ENCODE results near the gene PKMYT1. TPM values are rescaled to one million over a fixed set of nuclear protein-coding genes. Genes with fewer than 3 reads are reported as not detected.
"Not testable (repeated sequence)": the region's sequence is repeated elsewhere in the genome, so short reads cannot be mapped to it uniquely, and the experiment has no call there.

The PKMYT1 gene
- total and polyA plus RNA-seq, 2 experiments from 2014 or later, result 28.1 to 30.6 TPM

DNA sequence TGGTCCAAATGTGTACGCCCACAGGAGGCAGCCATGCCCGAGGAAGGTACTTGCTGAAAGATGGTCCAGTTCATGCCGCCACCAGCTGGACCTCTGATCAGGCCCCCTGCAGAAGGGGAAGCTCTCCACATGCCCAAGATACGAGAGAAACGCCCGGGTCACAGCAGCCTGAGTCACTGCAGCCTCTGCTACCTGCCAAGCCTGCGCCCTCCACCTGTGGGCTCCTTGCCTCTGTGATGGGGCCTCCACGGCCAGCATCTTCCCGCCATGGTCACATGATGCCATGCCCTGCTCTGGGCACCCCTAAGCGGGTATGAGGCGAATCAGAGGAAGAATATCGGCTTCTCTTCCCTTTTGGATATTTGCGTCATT, 29.9 kb downstream of the PKMYT1 start:
- Histone ChIP-seq H3K4me3 (no peak overlapping the region), H3K9me3 (ENCODE audit: low read depth) (no peaks in the 10 kb centered on the region), H3K36me3 (no peaks in the 10 kb centered on the region), H3K4me1 (ENCODE audit: low read depth) (no peaks in the 10 kb centered on the region), H3K27ac (no peak overlapping the region), H3K27me3 (no peaks in the 10 kb centered on the region)
- TF ChIP-seq, protein P1, sequence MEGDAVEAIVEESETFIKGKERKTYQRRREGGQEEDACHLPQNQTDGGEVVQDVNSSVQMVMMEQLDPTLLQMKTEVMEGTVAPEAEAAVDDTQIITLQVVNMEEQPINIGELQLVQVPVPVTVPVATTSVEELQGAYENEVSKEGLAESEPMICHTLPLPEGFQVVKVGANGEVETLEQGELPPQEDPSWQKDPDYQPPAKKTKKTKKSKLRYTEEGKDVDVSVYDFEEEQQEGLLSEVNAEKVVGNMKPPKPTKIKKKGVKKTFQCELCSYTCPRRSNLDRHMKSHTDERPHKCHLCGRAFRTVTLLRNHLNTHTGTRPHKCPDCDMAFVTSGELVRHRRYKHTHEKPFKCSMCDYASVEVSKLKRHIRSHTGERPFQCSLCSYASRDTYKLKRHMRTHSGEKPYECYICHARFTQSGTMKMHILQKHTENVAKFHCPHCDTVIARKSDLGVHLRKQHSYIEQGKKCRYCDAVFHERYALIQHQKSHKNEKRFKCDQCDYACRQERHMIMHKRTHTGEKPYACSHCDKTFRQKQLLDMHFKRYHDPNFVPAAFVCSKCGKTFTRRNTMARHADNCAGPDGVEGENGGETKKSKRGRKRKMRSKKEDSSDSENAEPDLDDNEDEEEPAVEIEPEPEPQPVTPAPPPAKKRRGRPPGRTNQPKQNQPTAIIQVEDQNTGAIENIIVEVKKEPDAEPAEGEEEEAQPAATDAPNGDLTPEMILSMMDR (IDR thresholded peaks at IDR 0.05; ENCODE audit: low read depth, low read length), result no peak
- no peak for DNase-seq (ENCODE audit: low read depth in 1 of 2, low spot score in 1 of 2)

DNA sequence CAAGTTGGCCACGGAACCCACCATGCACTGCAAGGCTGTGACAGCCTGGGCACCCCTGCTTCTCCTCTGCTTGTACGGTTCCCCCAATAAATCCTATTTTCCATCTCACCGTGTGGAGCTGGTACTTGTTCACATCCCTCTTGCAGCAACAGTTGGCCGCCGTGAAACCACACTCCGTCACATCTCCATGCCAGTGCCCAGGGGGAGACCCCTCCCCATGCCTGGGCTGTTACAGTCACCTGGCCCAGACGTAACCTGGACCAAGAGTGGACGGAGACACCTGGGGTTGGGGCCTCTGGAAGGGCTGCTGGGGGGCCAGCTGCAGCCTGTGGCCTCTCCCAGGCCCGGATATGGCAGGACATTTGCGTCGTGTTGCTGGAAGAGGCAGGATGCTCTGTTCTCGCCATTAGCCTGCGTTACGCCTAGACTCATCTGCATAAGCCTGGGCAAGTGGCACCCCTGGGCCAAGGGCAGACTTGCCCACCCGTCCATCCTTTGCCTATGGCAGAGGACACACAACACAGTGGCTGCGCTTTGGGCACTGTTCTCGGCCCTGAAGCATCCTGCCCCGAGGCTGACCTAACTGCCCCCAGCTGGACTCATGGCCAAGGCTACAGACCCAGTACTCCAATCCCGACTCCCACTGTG, 30.4 kb downstream of the PKMYT1 start:
- H3K4me1 ChIP-seq (ENCODE audit: low read depth), result no peaks in the 10 kb centered on the region
- H3K4me3 ChIP-seq, result no peak overlapping the region
- H3K27ac ChIP-seq, result no peak overlapping the region
- no peak for DNase-seq (ENCODE audit: low read depth in 1 of 2, low spot score in 1 of 2)
- no peaks in the 10 kb centered on the region for H3K9me3 ChIP-seq (ENCODE audit: low read depth)
- TF ChIP-seq, protein P1 (IDR thresholded peaks at IDR 0.05; ENCODE audit: low read depth, low read length), result no peak
- H3K36me3 ChIP-seq, result no peaks in the 10 kb centered on the region
- H3K27me3 ChIP-seq, result no peaks in the 10 kb centered on the region

DNA sequence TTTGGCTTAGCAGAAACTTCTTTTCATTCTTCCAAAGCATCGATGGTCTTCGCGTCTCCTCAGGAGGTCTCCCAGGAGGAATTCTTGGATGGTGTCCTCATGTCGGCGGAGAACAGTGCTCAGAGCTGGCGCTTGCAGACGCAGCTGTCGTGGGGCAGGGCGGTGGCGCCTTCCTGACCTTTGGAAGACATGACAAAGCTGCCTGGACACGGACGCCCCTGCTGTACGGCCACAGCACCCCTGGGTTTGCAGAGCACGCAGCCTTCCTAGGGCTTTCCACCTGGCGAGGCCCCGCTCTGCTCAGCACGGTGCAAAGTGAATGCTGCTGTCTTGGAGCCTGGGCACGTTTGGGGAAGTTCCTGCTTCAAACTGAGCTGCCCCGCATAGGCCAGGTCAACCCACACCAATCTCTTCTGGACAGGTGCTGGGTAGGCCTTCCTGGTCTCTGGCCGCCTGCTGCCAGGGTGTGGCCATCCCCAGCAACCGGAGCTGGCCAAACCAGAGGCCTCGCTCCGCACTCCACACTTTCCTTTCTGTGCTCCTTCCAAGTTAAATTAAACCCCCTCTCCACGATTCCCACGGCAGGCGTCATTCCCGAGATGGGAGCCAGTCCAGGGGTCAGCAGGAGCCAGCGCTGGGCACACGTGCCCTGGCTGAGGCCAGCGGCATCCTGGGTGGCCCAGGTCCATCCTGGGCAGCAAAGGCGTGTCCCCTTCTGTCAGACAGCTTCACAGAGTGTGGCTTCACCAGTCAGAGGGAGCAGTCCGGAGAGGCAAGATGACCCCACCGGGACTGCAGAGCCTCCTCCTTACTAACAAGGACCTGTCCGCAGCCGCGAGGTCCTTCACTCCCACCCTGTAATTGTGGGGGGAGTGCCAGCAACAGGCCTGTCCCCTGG, 31.2 kb downstream of the PKMYT1 start:
- Histone ChIP-seq H3K36me3 (no peaks in the 10 kb centered on the region), H3K4me3 (no peak overlapping the region), H3K9me3 (ENCODE audit: low read depth) (no peaks in the 10 kb centered on the region), H3K27me3 (no peaks in the 10 kb centered on the region), H3K27ac (no peak overlapping the region), H3K4me1 (ENCODE audit: low read depth) (no peaks in the 10 kb centered on the region)
- no peak for DNase-seq (ENCODE audit: low read depth in 1 of 2, low spot score in 1 of 2)
- TF ChIP-seq, protein P1 (IDR thresholded peaks at IDR 0.05; ENCODE audit: low read depth, low read length), result no peak

DNA sequence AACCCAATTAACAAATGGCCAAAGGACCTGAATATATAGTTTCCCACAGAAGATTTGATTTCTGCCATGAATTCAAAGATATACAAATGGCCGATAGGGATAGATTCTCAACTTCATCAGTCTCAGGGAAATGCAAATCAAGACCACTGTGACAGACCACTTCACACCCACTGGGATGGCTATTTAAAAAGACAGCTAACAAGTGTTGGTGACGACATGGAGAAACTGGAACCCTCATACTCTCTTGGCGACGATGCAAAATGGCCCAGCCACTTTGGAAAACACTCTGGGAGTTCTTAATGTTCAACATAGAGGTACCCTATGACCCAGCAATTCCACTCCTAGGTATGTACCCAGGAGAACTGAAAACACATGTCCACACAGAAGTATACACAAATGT, 33.6 kb downstream of the PKMYT1 start:
- H3K27ac ChIP-seq, result no peak overlapping the region
- no peak for DNase-seq (ENCODE audit: low read depth in 1 of 2, low spot score in 1 of 2)
- TF ChIP-seq, protein P1 (IDR thresholded peaks at IDR 0.05; ENCODE audit: low read depth, low read length), result no peak
- H3K36me3 ChIP-seq, result no peaks in the 10 kb centered on the region
- H3K27me3 ChIP-seq, result no peaks in the 10 kb centered on the region
- no peak overlapping the region for H3K4me3 ChIP-seq
- no peaks in the 10 kb centered on the region for H3K4me1 ChIP-seq (ENCODE audit: low read depth)
- no peaks in the 10 kb centered on the region for H3K9me3 ChIP-seq (ENCODE audit: low read depth)

DNA sequence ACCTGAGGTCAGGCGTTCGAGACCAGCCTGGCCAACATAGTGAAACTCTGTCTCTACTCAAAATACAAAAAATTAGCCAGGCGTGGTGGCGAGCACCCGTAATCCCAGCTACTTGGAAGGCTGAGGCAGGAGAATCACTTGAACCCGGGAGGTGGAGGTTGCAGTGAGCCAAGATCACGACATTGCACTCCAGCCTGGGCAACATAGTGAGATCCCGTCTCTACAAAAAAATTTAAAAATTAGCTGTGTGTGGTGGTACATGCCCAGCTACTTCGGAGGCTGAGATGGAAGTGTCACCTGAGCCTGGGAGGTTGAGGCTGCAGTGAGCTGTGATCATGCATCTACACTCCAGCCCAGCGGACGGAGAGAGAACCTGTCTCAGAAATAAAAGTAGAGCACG, 36.5 kb downstream of the PKMYT1 start:
- not testable (repeated sequence) for H3K4me3 ChIP-seq; H3K9me3 ChIP-seq (ENCODE audit: low read depth); H3K27me3 ChIP-seq; DNase-seq (ENCODE audit: low read depth in 1 of 2, low spot score in 1 of 2); H3K4me1 ChIP-seq (ENCODE audit: low read depth); H3K27ac ChIP-seq
- H3K36me3 ChIP-seq, result peaks cover 17% of the 10 kb centered on the region

DNA sequence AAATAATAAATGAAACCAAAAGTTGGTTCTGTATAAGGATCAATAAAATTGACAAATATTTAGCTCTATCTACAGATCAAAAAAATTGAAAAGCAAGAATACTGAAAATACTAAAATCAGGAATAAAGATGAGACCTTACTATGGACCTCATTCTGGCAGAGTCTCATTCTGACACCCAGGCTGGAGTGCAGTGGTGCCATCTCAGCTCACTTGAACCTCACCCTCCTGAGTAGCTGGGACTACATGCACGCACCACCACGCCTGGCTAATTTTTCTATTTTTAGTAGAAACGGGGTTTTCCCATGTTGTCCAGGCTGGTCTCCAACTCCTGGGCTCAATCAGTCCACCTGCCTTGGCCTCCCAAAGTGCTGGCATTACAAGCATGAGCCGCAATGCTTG, 38.2 kb downstream of the PKMYT1 start:
- Histone ChIP-seq H3K9me3 (ENCODE audit: low read depth) (no peaks in the 10 kb centered on the region), H3K4me3 (no peak overlapping the region), H3K27me3 (no peaks in the 10 kb centered on the region), H3K36me3 (peaks cover 20% of the 10 kb centered on the region), H3K4me1 (ENCODE audit: low read depth) (no peaks in the 10 kb centered on the region), H3K27ac (no peak overlapping the region)
- DNase-seq (ENCODE audit: low read depth in 1 of 2, low spot score in 1 of 2), result no peak
- TF ChIP-seq, protein P1 (IDR thresholded peaks at IDR 0.05; ENCODE audit: low read depth, low read length), result no peak
